Uterus (tissue), 4 donors: Measurements from ENCODE around the gene SLC39A11. TPM values are rescaled to one million over a fixed set of nuclear protein-coding genes. Genes with fewer than 3 reads are reported as not detected.
"Not testable (repeated sequence)": the region's sequence is repeated elsewhere in the genome, so short reads cannot be mapped to it uniquely, and the experiment has no call there.

ENCODE experiments used
- DNase-seq, 2 donors: peaks; one replicate each; pipeline ENCODE4 v3.0.0-alpha.2; 2019 to 2020
- H3K27ac ChIP-seq, 2 donors: fragments of 200-600 bp; sonication (generic); 1 replicate in 1 of 2; 2 replicates in 1 of 2; pipeline ENCODE4 v1.5.1; 2016 to 2018
- H3K27me3 ChIP-seq, 2 donors: fragments of 200-600 bp; sonication (generic); one replicate each; pipeline ENCODE4 v1.5.1; 2018 to 2019; ENCODE audit warnings: control low read depth in 1 of 2
- H3K36me3 ChIP-seq, 2 donors: fragments of 200-600 bp; sonication (generic); one replicate each; pipeline ENCODE4 v1.5.1; 2019; ENCODE audit warnings: control low read depth in 1 of 2
- H3K4me1 ChIP-seq, 2 donors: fragments of 200-600 bp; sonication (generic); one replicate each; pipeline ENCODE4 v1.5.1; 2018 to 2019; ENCODE audit warnings: control low read depth in 1 of 2
- H3K4me3 ChIP-seq, 2 donors: fragments of 200-600 bp; sonication (generic); 1 replicate in 1 of 2; 2 replicates in 1 of 2; pipeline ENCODE4 v1.5.1; 2018 to 2019; ENCODE audit warnings: mild to moderate bottlenecking in 1 of 2
- H3K9me3 ChIP-seq, 2 donors: fragments of 200-600 bp; sonication (generic); one replicate each; pipeline ENCODE4 v1.5.1; 2019; ENCODE audit warnings: control low read depth in 1 of 2
- CTCF ChIP-seq, 4 experiments: fragments of 200-600 bp in 2 of 4; fragments of 450-650 bp in 2 of 4; sonication (generic) in 2 of 4; IDR thresholded peaks; one replicate each; pipeline ENCODE4 v1.5.1; 2016 to 2019; ENCODE audit warnings: antibody characterized with exemption in 4 of 4, mild to moderate bottlenecking in 2 of 4, moderate library complexity in 1 of 4
- POLR2A ChIP-seq, 2 donors: fragments of 450-650 bp; IDR thresholded peaks; one replicate each; pipeline ENCODE4 v1.6.1; 2016; ENCODE audit warnings: antibody characterized with exemption in 2 of 2, mild to moderate bottlenecking in 1 of 2, moderate library complexity in 1 of 2
- intact Hi-C: fragments of 100-400 bp; cut with DNase I; formaldehyde crosslinking; loops from one replicate; pipeline ENCODE4 v1.15.1; 2023; ENCODE audit warnings: low total_unique reads
- total RNA-seq, 4 donors: library from RNA; depleted of rRNA in 3 of 4; stranded (reverse); fragments of >200 nt in 3 of 4; gene quantifications; one replicate each; pipeline versions ENCODE4 v1.1.0 to v1.2.4, GENCODE V29; 2014 to 2023
- donor health status: DM: yes; HTN: yes; CAD: no.

SLC39A11 gene
- total RNA-seq, 4 donors from 2014 or later = 5.4 to 56.2 (median 21.0) TPM

DNA sequence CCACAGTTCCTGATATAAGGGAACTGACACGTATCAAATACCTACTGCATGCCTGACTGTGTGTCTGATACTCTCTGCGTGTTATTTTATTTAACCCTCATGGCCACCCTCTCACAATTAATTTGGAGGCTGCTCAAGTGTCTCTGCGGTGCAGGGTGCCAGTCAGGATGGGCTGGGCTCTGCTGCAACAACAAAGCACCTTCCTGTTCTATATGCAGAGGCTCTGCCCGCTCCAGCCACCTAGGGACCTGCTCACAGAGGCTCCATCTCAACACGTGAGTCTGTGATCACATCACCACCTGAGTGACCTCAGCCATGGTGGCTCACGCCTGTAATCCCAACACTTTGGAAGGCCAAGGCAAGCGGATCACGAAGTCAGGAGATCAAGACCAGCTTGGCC lies 87.1 kb downstream of the SLC39A11 start:
- no peak for DNase-seq
- H3K9me3 ChIP-seq = no peaks in the 10 kb centered on the region
- intact Hi-C loops = no loop called here
- no peak overlapping the region for H3K27ac ChIP-seq
- H3K36me3 ChIP-seq = no peaks in the 10 kb centered on the region
- TF ChIP-seq POLR2A (IDR thresholded peaks at IDR 0.05) (no peak), CTCF (IDR thresholded peaks at IDR 0.05) (no peak)
- H3K4me3 ChIP-seq = no peak overlapping the region
- no peaks in the 10 kb centered on the region for H3K4me1 ChIP-seq
- H3K27me3 ChIP-seq = no peaks in the 10 kb centered on the region

GRCh38 chr17:73003487-73003886 lies 89.0 kb downstream of the SLC39A11 start:
- Histone ChIP-seq H3K4me1 (no peaks in the 10 kb centered on the region), H3K27me3 (no peaks in the 10 kb centered on the region), H3K27ac (no peak overlapping the region), H3K9me3 (no peaks in the 10 kb centered on the region), H3K4me3 (no peak overlapping the region), H3K36me3 (no peaks in the 10 kb centered on the region)
- no peak for DNase-seq
- TF ChIP-seq POLR2A (IDR thresholded peaks at IDR 0.05) (no peak), CTCF (IDR thresholded peaks at IDR 0.05) (no peak)
- intact Hi-C loops = no loop called here

DNA sequence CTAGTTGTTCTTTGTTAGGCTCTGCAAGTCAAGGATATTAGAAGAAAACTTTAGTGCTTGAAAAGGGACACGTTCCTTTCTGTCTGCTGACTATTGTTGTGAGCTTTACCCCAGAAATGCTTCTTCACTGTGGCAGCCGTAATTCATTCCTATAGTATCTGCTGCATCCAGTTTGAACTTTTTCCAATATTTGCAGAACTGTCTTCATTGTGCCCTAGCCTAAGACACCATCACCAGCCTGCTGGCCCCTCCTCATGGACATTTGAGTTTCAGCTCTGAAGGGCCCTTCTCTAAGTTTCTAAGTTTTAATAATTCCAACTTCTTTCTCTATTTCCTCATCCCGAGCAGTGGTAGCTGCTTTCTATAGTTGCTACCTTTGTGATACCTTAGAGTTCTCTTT lies 91.7 kb downstream of the SLC39A11 start:
- no peaks in the 10 kb centered on the region for H3K36me3 ChIP-seq
- no peak for TF ChIP-seq CTCF (IDR thresholded peaks at IDR 0.05)
- no peak for TF ChIP-seq POLR2A (IDR thresholded peaks at IDR 0.05)
- no peak overlapping the region for H3K4me3 ChIP-seq
- no peak overlapping the region for H3K27ac ChIP-seq
- intact Hi-C loops = no loop called here
- no peaks in the 10 kb centered on the region for H3K27me3 ChIP-seq
- no peaks in the 10 kb centered on the region for H3K9me3 ChIP-seq
- DNase-seq = no peak
- no peaks in the 10 kb centered on the region for H3K4me1 ChIP-seq

- H3K36me3 ChIP-seq, H3K4me1 ChIP-seq, H3K9me3 ChIP-seq, H3K27ac ChIP-seq, DNase-seq, H3K4me3 ChIP-seq, intact Hi-C loops, H3K27me3 ChIP-seq: not testable (repeated sequence)
Observed at GRCh38 chr17:72999474-72999873, 93.0 kb downstream of the SLC39A11 start.

GRCh38 chr17:72998343-72998742 lies 94.1 kb downstream of the SLC39A11 start:
- Histone ChIP-seq H3K9me3 (no peaks in the 10 kb centered on the region), H3K4me3 (no peak overlapping the region), H3K36me3 (no peaks in the 10 kb centered on the region), H3K27me3 (no peaks in the 10 kb centered on the region), H3K27ac (no peak overlapping the region), H3K4me1 (no peaks in the 10 kb centered on the region)
- intact Hi-C loops = no loop called here
- no peak for DNase-seq
- TF ChIP-seq POLR2A (IDR thresholded peaks at IDR 0.05) = no peak
- no peak for TF ChIP-seq CTCF (IDR thresholded peaks at IDR 0.05)

GRCh38 chr17:72997559-72997958 lies 94.9 kb downstream of the SLC39A11 start:
- Histone ChIP-seq H3K36me3 (no peaks in the 10 kb centered on the region), H3K9me3 (no peaks in the 10 kb centered on the region), H3K4me1 (no peaks in the 10 kb centered on the region), H3K27me3 (no peaks in the 10 kb centered on the region), H3K27ac (no peak overlapping the region), H3K4me3 (no peak overlapping the region)
- DNase-seq = no peak
- no peak for TF ChIP-seq POLR2A (IDR thresholded peaks at IDR 0.05)
- no peak for TF ChIP-seq CTCF (IDR thresholded peaks at IDR 0.05)
- intact Hi-C loops = no loop called here
